HEK293T (cell line): Measurements from ENCODE around the gene GABRG3.

Experiments
- BHLHE40 ChIP-seq: fragments of 450-650 bp; IDR thresholded peaks from 2 replicates; pipeline ENCODE4 v1.6.1; 2016; ENCODE audit warnings: mild to moderate bottlenecking, moderate library complexity, borderline replicate concordance
- ELF4 ChIP-seq: fragments of 450-650 bp; IDR thresholded peaks from 2 replicates; pipeline ENCODE4 v1.6.1; 2017; ENCODE audit warnings: antibody characterized with exemption
- FOXK2 ChIP-seq: fragments of 450-650 bp; IDR thresholded peaks from 2 replicates; pipeline ENCODE4 v1.6.1; 2016; ENCODE audit warnings: mild to moderate bottlenecking
- FOXM1 ChIP-seq: fragments of 450-650 bp; IDR thresholded peaks from 2 replicates; pipeline ENCODE4 v1.6.1; 2017; ENCODE audit warnings: mild to moderate bottlenecking, borderline replicate concordance
- L3MBTL2 ChIP-seq: fragments of 450-650 bp; conservative IDR thresholded peaks from 2 replicates; pipeline ENCODE4 v1.6.1; 2016; ENCODE audit warnings: mild to moderate bottlenecking
- LEF1 ChIP-seq: fragments of 450-650 bp; IDR thresholded peaks from 2 replicates; pipeline ENCODE4 v1.6.1; 2017; ENCODE audit warnings: mild to moderate bottlenecking, borderline replicate concordance
- NFRKB ChIP-seq: fragments of 450-650 bp; IDR thresholded peaks from 2 replicates; pipeline ENCODE4 v1.6.1; 2016; ENCODE audit warnings: mild to moderate bottlenecking, moderate library complexity
- SP1 ChIP-seq: fragments of 450-650 bp; IDR thresholded peaks from 2 replicates; pipeline ENCODE4 v1.6.1; 2017
- SUZ12 ChIP-seq: fragments of 450-650 bp; IDR thresholded peaks from 2 replicates; pipeline ENCODE4 v1.6.1; 2016; ENCODE audit warnings: mild to moderate bottlenecking
- TARDBP ChIP-seq: fragments of 450-650 bp; IDR thresholded peaks from 2 replicates; pipeline ENCODE4 v1.6.1; 2016

DNA sequence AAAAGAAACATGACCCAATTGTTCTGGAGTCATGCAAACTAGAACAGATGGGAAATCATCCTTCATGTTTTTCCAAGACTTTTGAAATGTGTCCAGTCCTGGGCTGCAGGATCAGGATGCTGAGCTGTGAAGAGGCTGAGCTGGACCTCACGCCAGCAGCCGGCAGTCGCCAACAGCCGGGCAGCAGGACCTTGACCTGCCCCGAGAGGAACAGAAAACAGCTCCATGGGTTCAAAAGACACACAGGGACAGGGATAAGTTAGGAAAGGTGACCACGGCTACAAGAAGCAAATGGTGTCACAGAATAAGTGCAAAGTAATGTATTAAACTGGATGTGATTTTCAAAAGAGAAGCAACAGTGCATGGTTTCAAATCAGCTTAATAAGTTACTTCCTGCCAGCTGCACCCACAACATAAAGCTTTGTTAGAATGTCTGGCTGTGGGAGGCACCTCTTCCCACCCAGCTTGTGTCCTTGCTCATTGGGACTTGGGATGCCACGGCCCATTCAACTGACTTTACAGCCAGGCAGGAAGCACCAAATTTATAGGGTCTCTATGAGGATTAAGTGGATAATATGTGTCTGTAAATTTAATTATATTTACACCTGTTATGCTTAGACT, 266.4 kb downstream of the GABRG3 start:
- TF ChIP-seq ELF4 (no peak), TARDBP (no peak), FOXK2 (no peak), SP1 (no peak), BHLHE40 (no peak), FOXM1 (no peak), NFRKB (no peak), SUZ12 (no peak), LEF1 (no peak), L3MBTL2 (no peak)
